HCT116 (cell line): Measurements from ENCODE around the gene AKIRIN2. TPM values are rescaled to one million over a fixed set of nuclear protein-coding genes. Genes with fewer than 3 reads are reported as not detected.

ENCODE experiments used
- ATAC-seq: fragments of 200-7000 bp; cut with Tn5 transposase; 2 replicates; pipeline ENCODE4 v1.9.1; 2020; ENCODE audit warnings: mild to moderate bottlenecking, moderate library complexity
- BruUV-seq: library from RNA; stranded (reverse); fragments of 400-500 nt; replicated peaks from 2 replicates; lab custom pipeline; 2021; lab: Mats Ljungman, UMichigan
- CTCF ChIA-PET: fragments of 300-600 bp; sonication (Branson Sonifier 250); formaldehyde crosslinking; loops from one replicate; lab custom pipeline; 2021; ENCODE audit warnings: antibody characterized with exemption; lab: Charles Lee
- POLR2A ChIA-PET: fragments of 300-600, 350-600 bp; sonication (Branson Sonifier 250); formaldehyde crosslinking; loops from one replicate; lab custom pipeline; 2021; ENCODE audit warnings: antibody characterized with exemption; lab: Charles Lee
- RAD21 ChIA-PET, 2 experiments: fragments of 300-600 bp; sonication (Branson Sonifier 250); formaldehyde crosslinking; loops; one replicate each; lab custom pipeline; 2023; ENCODE audit warnings: low total read pairs in 2 of 2; ENCODE audit not compliant: uncharacterized antibody in 2 of 2, unreplicated experiment in 2 of 2, low non-redundant PET in 1 of 2; lab: Charles Lee
- DNase-seq: peaks from one replicate; pipeline ENCODE4 v3.0.0-alpha.2; 2010; ENCODE audit warnings: low read depth, low spot score
- H2AFZ ChIP-seq: fragments of 200-600 bp; shearing (Covaris generic), sonication (generic); 2 replicates; pipeline ENCODE4 v1.6.1; 2017; ENCODE audit warnings: low read depth, mixed run types, mixed read lengths, antibody characterized with exemption, low read length; ENCODE audit not compliant: poor library complexity, severe bottlenecking
- H3K27ac ChIP-seq: 2 replicates; pipeline ENCODE4 v1.5.1; 2012; ENCODE audit warnings: low read depth, low read length
- H3K27me3 ChIP-seq: fragments of 200-600 bp; sonication (generic); 2 replicates; pipeline ENCODE4 v1.6.1; 2016; ENCODE audit warnings: mixed run types, low read length, mixed read lengths; ENCODE audit not compliant: insufficient read depth
- H3K36me3 ChIP-seq, 2 experiments: fragments of 200-500 bp in 1 of 2; fragments of 200-600 bp in 1 of 2; sonication (Bioruptor generic) in 1 of 2; sonication (generic) in 1 of 2; 2 replicates each; pipeline versions ENCODE4 v1.5.1 to v1.6.1; 2014 to 2016; ENCODE audit warnings: low read length in 2 of 2, inconsistent platforms in 1 of 2, mixed read lengths in 1 of 2, mixed run types in 1 of 2; ENCODE audit not compliant: insufficient read depth in 2 of 2, control insufficient read depth in 1 of 2
- H3K4me1 ChIP-seq, 2 experiments: fragments of 200-600 bp in 1 of 2; sonication (generic) in 1 of 2; 2 replicates each; pipeline versions ENCODE4 v1.5.1 to v1.6.1; 2012 to 2017; ENCODE audit warnings: low read length in 2 of 2, inconsistent platforms in 1 of 2, mild to moderate bottlenecking in 1 of 2, mixed read lengths in 1 of 2, mixed run types in 1 of 2, moderate library complexity in 1 of 2; ENCODE audit not compliant: insufficient read depth in 2 of 2, control insufficient read depth in 1 of 2
- H3K4me2 ChIP-seq: fragments of 200-600 bp; sonication (generic); 2 replicates; pipeline ENCODE4 v1.6.1; 2017; ENCODE audit warnings: mixed run types, low read length, mixed read lengths
- H3K4me3 ChIP-seq, 2 experiments: fragments of 200-600 bp in 1 of 2; sonication (generic) in 1 of 2; replicated peaks in 1 of 2; 2 replicates each; pipeline ENCODE4 v1.5.1; 2011 to 2016; ENCODE audit warnings: low read length in 2 of 2, control low read depth in 1 of 2, low read depth in 1 of 2, mild to moderate bottlenecking in 1 of 2, mixed read lengths in 1 of 2, mixed run types in 1 of 2
- H3K79me2 ChIP-seq: fragments of 200-600 bp; sonication (generic); 2 replicates; pipeline ENCODE4 v1.6.1; 2017; ENCODE audit warnings: mild to moderate bottlenecking, mixed run types, low read length, moderate library complexity, mixed read lengths; ENCODE audit not compliant: insufficient read depth
- H3K9ac ChIP-seq: fragments of 200-600 bp; sonication (generic); 2 replicates; pipeline ENCODE4 v1.6.1; 2016; ENCODE audit warnings: low read length, mixed read lengths
- H3K9me2 ChIP-seq: fragments of 200-600 bp; sonication (generic), shearing (Covaris generic); 2 replicates; pipeline ENCODE4 v1.6.1; 2017; ENCODE audit warnings: mixed run types, mild to moderate bottlenecking, moderate library complexity; ENCODE audit not compliant: insufficient read depth
- H3K9me3 ChIP-seq, 2 experiments: fragments of 200-500 bp in 1 of 2; fragments of 200-600 bp in 1 of 2; sonication (Bioruptor generic) in 1 of 2; sonication (generic) in 1 of 2; 2 replicates each; pipeline ENCODE4 v1.6.1; 2014 to 2017; ENCODE audit warnings: low read length in 2 of 2, mixed read lengths in 2 of 2, inconsistent platforms in 1 of 2, low read depth in 1 of 2, mild to moderate bottlenecking in 1 of 2, mixed run types in 1 of 2, moderate library complexity in 1 of 2; ENCODE audit not compliant: control insufficient read depth in 1 of 2, insufficient read depth in 1 of 2
- H4K20me1 ChIP-seq: fragments of 200-600 bp; sonication (generic), shearing (Covaris generic); 2 replicates; pipeline ENCODE4 v1.6.1; 2017; ENCODE audit warnings: mixed run types, mild to moderate bottlenecking, moderate library complexity; ENCODE audit not compliant: insufficient read depth
- CBX3 ChIP-seq: IDR thresholded peaks from 2 replicates; pipeline ENCODE4 v1.6.1; 2012; ENCODE audit warnings: low read depth
- CEBPB ChIP-seq: IDR thresholded peaks from 2 replicates; pipeline ENCODE4 v1.6.1; 2012; ENCODE audit warnings: low read depth
- EGR1 ChIP-seq: IDR thresholded peaks from 2 replicates; pipeline ENCODE4 v1.6.1; 2012; ENCODE audit warnings: low read depth
- ELF1 ChIP-seq: IDR thresholded peaks from 2 replicates; pipeline ENCODE4 v1.6.1; 2012; ENCODE audit warnings: low read depth, borderline replicate concordance
- EZH2phosphoT487 ChIP-seq: fragments of 200-600 bp; IDR thresholded peaks from 2 replicates; pipeline ENCODE4 v1.6.1; 2018; ENCODE audit warnings: antibody characterized with exemption, borderline replicate concordance
- FOSL1 ChIP-seq: IDR thresholded peaks from 2 replicates; pipeline ENCODE4 v1.6.1; 2012; ENCODE audit warnings: low read depth
- POLR2A ChIP-seq: IDR thresholded peaks from 2 replicates; pipeline ENCODE4 v1.7.0; 2011; ENCODE audit warnings: borderline replicate concordance; ENCODE audit not compliant: insufficient read depth, insufficient read length; ENCODE audit errors: extremely low read depth
- POLR2AphosphoS5 ChIP-seq: IDR thresholded peaks from 2 replicates; pipeline ENCODE4 v1.6.1; 2011; ENCODE audit warnings: mild to moderate bottlenecking, low read depth, low read length, moderate library complexity
- RAD21 ChIP-seq: IDR thresholded peaks from 2 replicates; pipeline ENCODE4 v1.6.1; 2012; ENCODE audit warnings: low read depth, mild to moderate bottlenecking
- SIN3A ChIP-seq: IDR thresholded peaks from 2 replicates; pipeline ENCODE4 v1.6.1; 2012; ENCODE audit warnings: low read depth
- SP1 ChIP-seq: IDR thresholded peaks from 2 replicates; pipeline ENCODE4 v1.6.1; 2012; ENCODE audit warnings: low read depth
- SRF ChIP-seq: IDR thresholded peaks from 2 replicates; pipeline ENCODE4 v1.6.1; 2012; ENCODE audit warnings: low read depth
- TCF7L2 ChIP-seq: IDR thresholded peaks from 2 replicates; pipeline ENCODE4 v1.7.0; 2011; ENCODE audit warnings: borderline replicate concordance, inconsistent platforms; ENCODE audit not compliant: insufficient read depth, insufficient read length; ENCODE audit errors: extremely low read depth
- YY1 ChIP-seq: IDR thresholded peaks from 2 replicates; pipeline ENCODE4 v1.6.1; 2011; ENCODE audit warnings: low read length, low read depth, moderate library complexity, mild to moderate bottlenecking; ENCODE audit not compliant: insufficient replicate concordance; ENCODE audit errors: extremely low read depth
- ZBTB33 ChIP-seq: IDR thresholded peaks from 2 replicates; pipeline ENCODE4 v1.6.1; 2011; ENCODE audit warnings: mild to moderate bottlenecking, low read length, moderate library complexity; ENCODE audit not compliant: insufficient replicate concordance; ENCODE audit errors: extremely low read depth
- ZNF274 ChIP-seq: fragments of 200-500 bp; sonication (Bioruptor generic); IDR thresholded peaks from 2 replicates; pipeline ENCODE4 v1.6.1; 2014; ENCODE audit warnings: mild to moderate bottlenecking, low read depth, low read length, inconsistent platforms
- intact Hi-C: fragments of 100-400 bp; cut with micrococcal nuclease; formaldehyde crosslinking; loops from 2 replicates; pipeline ENCODE4 v1.10.0; 2022
- total RNA-seq: library from RNA; stranded (reverse); gene quantifications from one replicate; pipeline ENCODE4 v1.2.1, GENCODE V29; 2021; ENCODE audit not compliant: unreplicated experiment

The AKIRIN2 gene
- total RNA-seq, 1 experiment from 2014 or later = 54.8 TPM

- H3K27me3 ChIP-seq = no peaks in the 10 kb centered on the region
- ChIA-PET POLR2A (interaction anchor here (0.6 kb wide), 1 partner anchor 40 kb away, joined by 3 read pairs; no protein-coding TSS in a partner anchor), RAD21 (no interaction called here), CTCF (no interaction called here)
- peaks cover 5% of the 10 kb centered on the region in 2 experiments; a peak in 1 of 4 replicates for H3K36me3 ChIP-seq
- H3K4me1 ChIP-seq = peaks cover 8 to 31% of the 10 kb centered on the region in 2 experiments
- intact Hi-C loops = loop anchor here (5.0 kb wide), 1 partner anchor 293 kb away; the partner anchor contains the start of gene CFAP206
- DNase-seq = no peak
- peaks cover 35% of the 10 kb centered on the region; the same call in 1 of the 2 replicates for H4K20me1 ChIP-seq
- peak; percentile 41 for TF ChIP-seq RAD21
- TF ChIP-seq SIN3A = peak; percentile 16; the same call in 1 of the 2 replicates
- TF ChIP-seq ELF1 = no peak
- no peaks in the 10 kb centered on the region for H3K9me2 ChIP-seq
- no peak overlapping the region for H2AFZ ChIP-seq
- ATAC-seq = peak; percentile 16
- H3K4me3 ChIP-seq = peak overlapping the region; percentile 78 to 91
- no peaks in the 10 kb centered on the region for H3K9me3 ChIP-seq
- peak overlapping the region; percentile 85 for H3K4me2 ChIP-seq
- TSS peak; percentile 53 for BruUV-seq
- H3K9ac ChIP-seq = peak overlapping the region; percentile 95
- H3K27ac ChIP-seq = peak overlapping the region; percentile 95
- H3K79me2 ChIP-seq = peaks cover 60% of the 10 kb centered on the region
Observed at GRCh38 chr6:87700397-87701343, 1.4 kb downstream of the AKIRIN2 start.

- intact Hi-C loops = no loop called here
- BruUV-seq = no TSS peak
- RAD21 ChIA-PET = no interaction called here
- TF ChIP-seq FOSL1 (no peak), YY1 (no peak), CEBPB (no peak), SRF (no peak), ZBTB33 (no peak), POLR2AphosphoS5 (no peak), RAD21 (no peak), ZNF274 (no peak), EZH2phosphoT487 (no peak), CBX3 (no peak), SIN3A (no peak), EGR1 (no peak), POLR2A (no peak), TCF7L2 (no peak), SP1 (no peak)
Observed at GRCh38 chr6:87699576-87699975, 2.5 kb downstream of the AKIRIN2 start.

More at GRCh38 chr6:87699576-87699975, 2.5 kb downstream of the AKIRIN2 start:
- H3K4me2 ChIP-seq = peak overlapping the region; percentile 85
- H3K4me3 ChIP-seq = no peak overlapping the region
- H4K20me1 ChIP-seq = peaks cover 39% of the 10 kb centered on the region; the same call in 1 of the 2 replicates
- H3K27ac ChIP-seq = no peak overlapping the region
- H3K36me3 ChIP-seq = peaks cover 5 to 8% of the 10 kb centered on the region in 2 experiments; a peak in 2 of 4 replicates
- peaks cover 8 to 24% of the 10 kb centered on the region in 2 experiments for H3K4me1 ChIP-seq
- no peaks in the 10 kb centered on the region for H3K9me2 ChIP-seq
- H3K27me3 ChIP-seq = no peaks in the 10 kb centered on the region
- CTCF ChIA-PET = no interaction called here
- DNase-seq (no peak), ATAC-seq (no peak)
- no peaks in the 10 kb centered on the region for H3K9me3 ChIP-seq
- H3K9ac ChIP-seq = no peak overlapping the region
- H2AFZ ChIP-seq = no peak overlapping the region
- peaks cover 71% of the 10 kb centered on the region for H3K79me2 ChIP-seq
- POLR2A ChIA-PET = interaction anchor here (0.7 kb wide), 2 partner anchors 38 to 102 kb away, joined by 3 read pairs; no protein-coding TSS in a partner anchor
